Prostate gland (tissue), 2 donors: ENCODE measurements around the gene KCNG2.
"Not testable (repeated sequence)": the region's sequence is repeated elsewhere in the genome, so short reads cannot be mapped to it uniquely, and the experiment has no call there.

ENCODE experiments used
- POLR2A ChIP-seq: fragments of 450-650 bp; IDR thresholded peaks from one replicate; pipeline ENCODE4 v1.6.1; 2016; ENCODE audit warnings: antibody characterized with exemption, mild to moderate bottlenecking
- POLR2AphosphoS5 ChIP-seq: sonication (generic); formaldehyde crosslinking; IDR thresholded peaks from one replicate; pipeline ENCODE4 v1.6.1; 2017; ENCODE audit warnings: antibody characterized with exemption
- TF ChIP-seq, protein P1 (sequence below), 4 experiments: fragments of 200-600 bp in 2 of 4; fragments of 450-650 bp in 2 of 4; sonication (generic) in 2 of 4; IDR thresholded peaks; 1 replicate in 3 of 4; 2 replicates in 1 of 4; pipeline ENCODE4 v1.5.1; 2016 to 2019; ENCODE audit warnings: antibody characterized with exemption in 4 of 4, mild to moderate bottlenecking in 2 of 4, moderate library complexity in 2 of 4

DNA sequence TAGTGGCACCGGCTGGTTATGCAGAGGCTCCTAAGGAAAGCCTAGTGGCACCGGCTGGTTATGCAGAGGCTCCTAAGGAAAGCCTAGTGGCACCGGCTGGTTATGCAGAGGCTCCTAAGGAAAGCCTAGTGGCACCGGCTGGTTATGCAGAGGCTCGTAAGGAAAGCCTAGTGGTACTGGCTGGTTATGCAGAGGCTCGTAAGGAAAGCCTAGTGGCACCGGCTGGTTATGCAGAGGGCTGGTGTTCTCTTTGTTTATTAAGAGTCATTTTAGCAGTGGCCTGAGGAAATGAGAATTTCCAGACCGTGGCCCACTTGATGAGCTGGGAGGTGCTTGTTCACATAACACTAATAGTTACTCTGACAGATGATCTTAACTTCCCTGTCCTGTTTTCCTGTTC is 44.8 kb upstream of the KCNG2 start:
- TF ChIP-seq, protein P1, sequence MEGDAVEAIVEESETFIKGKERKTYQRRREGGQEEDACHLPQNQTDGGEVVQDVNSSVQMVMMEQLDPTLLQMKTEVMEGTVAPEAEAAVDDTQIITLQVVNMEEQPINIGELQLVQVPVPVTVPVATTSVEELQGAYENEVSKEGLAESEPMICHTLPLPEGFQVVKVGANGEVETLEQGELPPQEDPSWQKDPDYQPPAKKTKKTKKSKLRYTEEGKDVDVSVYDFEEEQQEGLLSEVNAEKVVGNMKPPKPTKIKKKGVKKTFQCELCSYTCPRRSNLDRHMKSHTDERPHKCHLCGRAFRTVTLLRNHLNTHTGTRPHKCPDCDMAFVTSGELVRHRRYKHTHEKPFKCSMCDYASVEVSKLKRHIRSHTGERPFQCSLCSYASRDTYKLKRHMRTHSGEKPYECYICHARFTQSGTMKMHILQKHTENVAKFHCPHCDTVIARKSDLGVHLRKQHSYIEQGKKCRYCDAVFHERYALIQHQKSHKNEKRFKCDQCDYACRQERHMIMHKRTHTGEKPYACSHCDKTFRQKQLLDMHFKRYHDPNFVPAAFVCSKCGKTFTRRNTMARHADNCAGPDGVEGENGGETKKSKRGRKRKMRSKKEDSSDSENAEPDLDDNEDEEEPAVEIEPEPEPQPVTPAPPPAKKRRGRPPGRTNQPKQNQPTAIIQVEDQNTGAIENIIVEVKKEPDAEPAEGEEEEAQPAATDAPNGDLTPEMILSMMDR (IDR thresholded peaks at IDR 0.05): not testable (repeated sequence)
- not testable (repeated sequence) for TF ChIP-seq POLR2AphosphoS5, POLR2A
